ENCODE data around the gene ZNF416. TPM values are rescaled to one million over a fixed set of nuclear protein-coding genes. Genes with fewer than 3 reads are reported as not detected.

ZNF416 gene
- total and polyA plus RNA-seq, 5 donors = 2.4 to 5.9 (median 4.8) TPM

DNA sequence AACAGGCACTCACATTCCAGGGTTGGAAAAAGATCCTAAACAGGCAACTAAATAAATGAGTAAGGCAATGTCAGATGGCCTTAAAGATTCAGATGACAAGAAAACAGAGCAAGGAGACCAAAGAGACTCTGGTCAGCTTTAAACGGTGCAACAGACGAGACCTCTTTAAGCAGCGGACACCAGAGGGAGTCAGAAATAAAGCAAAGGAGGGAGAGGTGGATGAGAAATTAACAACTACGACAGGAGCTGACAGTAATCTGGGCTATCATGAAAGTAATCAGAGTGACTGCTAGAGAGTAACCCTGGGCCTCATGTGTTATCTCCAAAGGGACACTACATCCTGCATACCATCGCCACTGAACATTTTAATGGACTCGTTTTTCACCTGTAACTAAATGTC is 20.2 kb downstream of the ZNF416 start:
- no peak for DNase-seq
- Histone ChIP-seq H3K9me3 (ENCODE audit: control insufficient read depth, low read length) (no peaks in the 10 kb centered on the region), H3K27me3 (ENCODE audit: control insufficient read depth, insufficient read depth) (no peaks in the 10 kb centered on the region)

DNA sequence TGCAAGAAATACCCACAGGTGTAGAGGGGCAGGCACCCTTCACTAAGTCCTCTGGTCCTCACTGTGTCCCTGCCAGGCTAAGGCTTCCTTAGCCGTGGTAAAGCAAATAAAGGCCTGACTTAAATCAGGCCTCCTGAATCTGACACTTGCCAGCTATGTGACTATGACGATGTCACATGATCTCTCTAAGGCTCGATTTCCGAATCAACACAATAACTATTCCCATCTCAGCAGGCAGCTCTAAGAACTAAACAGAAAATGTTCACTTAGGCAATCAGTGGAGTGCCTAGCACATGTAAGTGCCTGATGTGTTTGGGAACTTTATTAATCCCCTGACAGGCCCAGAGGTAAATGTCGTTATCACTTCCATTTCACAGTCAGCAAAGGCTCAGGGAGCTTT is 21.1 kb downstream of the ZNF416 start:
- WGBS = 60% methylated on average over 5 of the region's 5 CpGs
- intact Hi-C loops (cut with DNase I) = no loop called here
- Histone ChIP-seq H3K4me1 (ENCODE audit: control insufficient read depth, insufficient read depth, low read length) (peaks cover 6% of the 10 kb centered on the region), H3K4me3 (ENCODE audit: low read length) (no peak overlapping the region), H3K9me3 (ENCODE audit: control insufficient read depth, low read length) (peaks cover under 1% of the 10 kb centered on the region), H3K27me3 (ENCODE audit: control insufficient read depth, insufficient read depth) (no peaks in the 10 kb centered on the region), H3K27ac (ENCODE audit: low read length) (no peak overlapping the region)
- ATAC-seq (no peak), DNase-seq (no peak)

More for the DNA sequence above, 20.2 kb downstream of the ZNF416 start:
- Histone ChIP-seq H3K27ac (ENCODE audit: low read length) (no peak overlapping the region), H3K4me3 (ENCODE audit: low read length) (peak overlapping the region; percentile 66), H3K4me1 (ENCODE audit: control insufficient read depth, insufficient read depth, low read length) (peaks cover 6% of the 10 kb centered on the region)
- intact Hi-C loops (cut with DNase I) = no loop called here
- 18% methylated on average over 6 of the region's 6 CpGs for whole genome bisulfite sequencing
- ATAC-seq = no peak

DNA sequence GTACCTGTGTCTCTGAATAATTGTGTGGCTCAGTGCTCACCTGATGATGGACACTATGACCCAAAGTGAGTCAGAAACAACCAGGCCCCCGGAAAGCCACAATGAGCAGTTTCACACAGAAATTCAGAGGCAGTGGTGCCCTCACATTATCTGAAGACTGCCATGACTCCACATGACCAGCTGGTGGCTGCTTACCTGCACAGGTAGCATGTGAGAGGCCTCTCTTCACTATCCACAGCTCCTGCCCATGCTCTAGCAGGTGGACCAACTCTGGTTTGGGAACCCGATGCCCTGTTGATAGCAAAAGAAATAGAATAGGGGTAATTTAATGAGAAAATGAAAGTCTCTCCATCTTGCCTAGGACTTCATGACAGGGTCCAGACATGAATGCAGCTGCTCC is 26.3 kb downstream of the ZNF416 start:
- Histone ChIP-seq H3K27me3 (ENCODE audit: control insufficient read depth, insufficient read depth) (no peaks in the 10 kb centered on the region), H3K27ac (ENCODE audit: low read length) (no peak overlapping the region), H3K4me1 (ENCODE audit: control insufficient read depth, insufficient read depth, low read length) (no peaks in the 10 kb centered on the region), H3K4me3 (ENCODE audit: low read length) (no peak overlapping the region), H3K9me3 (ENCODE audit: control insufficient read depth, low read length) (peaks cover 10% of the 10 kb centered on the region)
- 98% methylated on average over 2 of the region's 2 CpGs for WGBS
- ATAC-seq = no peak
- no peak for DNase-seq
- intact Hi-C loops (cut with DNase I) = no loop called here

DNA sequence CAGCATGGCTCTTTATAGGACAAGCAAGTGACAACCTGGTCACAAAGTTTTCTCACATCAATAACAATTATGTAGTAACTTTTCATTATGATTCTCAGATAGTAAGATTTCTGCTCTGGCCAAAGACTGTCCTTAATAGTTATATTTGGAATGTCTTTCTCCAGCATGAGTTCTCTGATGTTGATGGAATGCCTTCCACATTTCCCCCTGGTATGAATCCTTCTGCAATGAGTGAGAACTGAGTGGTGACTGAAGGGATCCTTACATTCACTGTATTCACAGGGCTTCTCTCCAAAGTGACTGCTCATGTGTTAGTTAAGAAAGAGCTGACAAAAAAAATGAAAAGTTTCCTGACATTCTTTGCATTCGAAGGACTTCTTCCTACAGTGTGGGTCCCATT is 32.2 kb downstream of the ZNF416 start:
- H3K4me3 ChIP-seq (ENCODE audit: low read length) = no peak overlapping the region
- H3K4me1 ChIP-seq (ENCODE audit: control insufficient read depth, insufficient read depth, low read length) = no peaks in the 10 kb centered on the region
- intact Hi-C loops (cut with DNase I) = no loop called here
- DNase-seq (no peak), ATAC-seq (no peak)
- no peaks in the 10 kb centered on the region for H3K27me3 ChIP-seq (ENCODE audit: control insufficient read depth, insufficient read depth)
- H3K27ac ChIP-seq (ENCODE audit: low read length) = no peak overlapping the region
- H3K9me3 ChIP-seq (ENCODE audit: control insufficient read depth, low read length) = peaks cover 18% of the 10 kb centered on the region
- WGBS = 97% methylated on average over 1 of the region's 1 CpG

DNA sequence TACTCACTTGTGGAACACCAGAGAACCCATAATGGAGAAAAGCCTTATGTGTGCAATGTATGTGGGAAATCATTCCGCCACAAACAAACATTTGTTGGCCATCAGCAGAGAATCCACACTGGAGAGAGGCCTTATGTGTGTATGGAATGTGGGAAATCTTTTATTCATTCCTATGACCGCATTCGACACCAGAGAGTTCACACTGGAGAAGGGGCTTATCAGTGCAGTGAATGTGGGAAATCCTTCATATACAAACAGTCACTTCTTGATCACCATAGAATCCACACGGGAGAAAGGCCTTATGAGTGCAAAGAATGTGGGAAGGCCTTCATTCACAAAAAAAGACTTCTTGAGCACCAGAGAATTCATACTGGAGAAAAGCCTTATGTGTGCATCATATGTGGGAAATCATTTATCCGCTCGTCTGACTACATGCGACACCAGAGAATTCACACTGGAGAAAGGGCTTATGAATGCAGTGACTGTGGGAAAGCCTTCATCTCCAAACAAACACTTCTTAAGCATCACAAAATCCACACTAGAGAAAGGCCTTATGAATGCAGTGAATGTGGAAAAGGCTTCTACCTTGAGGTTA is 40.7 kb downstream of the ZNF416 start:
- Histone ChIP-seq H3K4me1 (ENCODE audit: control insufficient read depth, insufficient read depth, low read length) (no peaks in the 10 kb centered on the region), H3K27ac (ENCODE audit: low read length) (no peak overlapping the region), H3K27me3 (ENCODE audit: control insufficient read depth, insufficient read depth) (no peaks in the 10 kb centered on the region), H3K4me3 (ENCODE audit: low read length) (no peak overlapping the region), H3K9me3 (ENCODE audit: control insufficient read depth, low read length) (peaks cover 36% of the 10 kb centered on the region)
- intact Hi-C loops (cut with DNase I) = no loop called here
- ATAC-seq (no peak), DNase-seq (no peak)
- 98% methylated on average over 7 of the region's 7 CpGs for WGBS

DNA sequence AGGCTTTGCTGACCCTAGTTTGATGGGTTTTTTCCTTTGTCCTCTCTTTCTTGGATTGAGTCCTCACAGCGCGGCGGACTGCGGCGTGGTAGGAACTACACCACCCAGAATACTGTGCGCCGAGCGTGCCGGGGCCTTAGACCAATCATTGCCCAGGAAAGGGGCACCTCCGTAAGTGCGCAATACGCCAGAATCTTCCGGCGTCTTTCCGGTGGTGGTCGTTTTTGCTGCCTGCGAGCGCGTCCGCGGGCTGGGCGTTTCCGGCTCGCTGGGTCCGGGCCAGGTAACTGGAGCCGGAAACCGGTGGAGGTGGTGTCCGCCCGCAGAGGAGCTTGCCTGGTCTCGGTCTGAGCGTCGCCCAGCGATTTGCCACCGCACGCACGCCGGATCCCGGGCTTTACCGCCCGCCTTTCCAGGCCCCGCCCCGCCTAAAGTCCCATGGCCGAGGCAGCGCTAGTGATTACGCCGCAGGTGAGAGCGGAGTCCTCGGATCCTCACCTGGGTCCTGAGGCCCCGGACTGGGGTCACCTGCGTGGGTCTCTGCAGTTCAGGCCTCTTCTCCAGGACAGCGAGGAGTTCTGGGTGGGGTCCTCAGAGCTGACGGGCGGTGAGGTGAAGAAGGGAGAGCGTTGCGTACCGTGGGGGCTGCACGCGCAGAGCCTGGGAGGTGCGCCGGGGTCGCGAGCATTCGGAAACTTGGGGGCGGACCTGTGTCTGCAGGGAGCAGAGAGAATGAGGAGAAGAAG is 51.4 kb downstream of the ZNF416 start, which contains the start of gene ZNF549:
Gene ZNF549 (plus strand): TSS at position 221 of the 746 bp plus-strand sequence. CDS start 218 bp downstream, at position 439.
- Histone ChIP-seq H3K9me3 (ENCODE audit: control insufficient read depth, low read length) (no peaks in the 10 kb centered on the region), H3K4me3 (ENCODE audit: low read length) (peak within 1 kb of the TSS; percentile 94), H3K27me3 (ENCODE audit: control insufficient read depth, insufficient read depth) (no peaks in the 10 kb centered on the region), H3K27ac (ENCODE audit: low read length) (peak within 1 kb of the TSS; percentile 13), H3K4me1 (ENCODE audit: control insufficient read depth, insufficient read depth, low read length) (peaks cover 4% of the 10 kb centered on the region)
- intact Hi-C loops (cut with DNase I) = no loop called here
- ATAC-seq (peak; percentile 100), DNase-seq (peak; percentile 92 to 95 (median 95))
- under 1% methylated on average over 64 of the region's 64 CpGs for WGBS

Other genes with a start within 250 kb of the ZNF416 start
- gene ZNF304, start 227.6 kb downstream of the ZNF416 start, total RNA-seq = 10 to 100 TPM in 3 of 4 donors, 1 to 10 TPM in 1; 8.5 to 12.6 (median 11.2) TPM
- gene ZNF304, start 227.6 kb downstream of the ZNF416 start, polyA plus RNA-seq = 3.9 TPM
- 10 to 100 TPM; 10.8 to 14.5 (median 11.7) TPM for gene TRAPPC2B, start 215.4 kb downstream of the ZNF416 start, total RNA-seq
- gene TRAPPC2B, start 215.4 kb downstream of the ZNF416 start, polyA plus RNA-seq = 38.6 TPM
- 1 to 10 TPM; 3.0 to 5.6 (median 4.6) TPM for gene ZNF547, start 215.4 kb downstream of the ZNF416 start, total RNA-seq
- gene ZNF547, start 215.4 kb downstream of the ZNF416 start, polyA plus RNA-seq = 2.7 TPM
- gene ZNF548, start 189.1 kb downstream of the ZNF416 start, total RNA-seq = 10 to 100 TPM; 13.4 to 20.1 (median 16.8) TPM
- gene ZNF548, start 189.1 kb downstream of the ZNF416 start, polyA plus RNA-seq = 10.7 TPM
- gene ZNF17, start 167.8 kb downstream of the ZNF416 start, total RNA-seq = 10 to 100 TPM in 3 of 4 donors, 1 to 10 TPM in 1; 8.7 to 12.1 (median 10.8) TPM
- 3.6 TPM for gene ZNF17, start 167.8 kb downstream of the ZNF416 start, polyA plus RNA-seq
- 1 to 10 TPM; 2.5 to 5.4 (median 3.3) TPM for gene ZNF749, start 143.6 kb downstream of the ZNF416 start, total RNA-seq
- gene ZNF749, start 143.6 kb downstream of the ZNF416 start, polyA plus RNA-seq = 1.9 TPM
- gene VN1R1, start 121.8 kb downstream of the ZNF416 start, total RNA-seq = 1 to 10 TPM; 3.3 to 4.3 (median 3.4) TPM
- gene VN1R1, start 121.8 kb downstream of the ZNF416 start, polyA plus RNA-seq = 2.3 TPM
- 10 to 100 TPM; 19.7 to 23.5 (median 21.1) TPM for gene ZNF772, start 101.3 kb downstream of the ZNF416 start, total RNA-seq
- 5.3 TPM for gene ZNF772, start 101.3 kb downstream of the ZNF416 start, polyA plus RNA-seq
- 10 to 100 TPM in 1 of 4 donors, 1 to 10 TPM in 3; 8.2 to 10.2 (median 8.9) TPM for gene ZNF419, start 91.2 kb downstream of the ZNF416 start, total RNA-seq
- gene ZNF419, start 91.2 kb downstream of the ZNF416 start, polyA plus RNA-seq = 6.7 TPM
- gene ZNF773, start 79.0 kb downstream of the ZNF416 start, total RNA-seq = 1 to 10 TPM; 5.7 to 7.6 (median 6.9) TPM
- 3.8 TPM for gene ZNF773, start 79.0 kb downstream of the ZNF416 start, polyA plus RNA-seq
- 1 to 10 TPM; 4.4 to 4.8 (median 4.5) TPM for gene ZNF549, start 51.6 kb downstream of the ZNF416 start, total RNA-seq
- 2.0 TPM for gene ZNF549, start 51.6 kb downstream of the ZNF416 start, polyA plus RNA-seq
- gene ZNF550, start 19.0 kb downstream of the ZNF416 start, total RNA-seq = 1 to 10 TPM; 6.7 to 9.5 (median 7.9) TPM
- gene ZNF550, start 19.0 kb downstream of the ZNF416 start, polyA plus RNA-seq = 3.1 TPM
- gene ZIK1, start 5.2 kb upstream of the ZNF416 start, total RNA-seq = 1 to 10 TPM; 5.0 to 6.3 (median 5.5) TPM
- gene ZIK1, start 5.2 kb upstream of the ZNF416 start, polyA plus RNA-seq = 2.0 TPM
- 1 to 10 TPM; 3.7 to 5.9 (median 5.0) TPM for gene ZNF530, start 21.0 kb upstream of the ZNF416 start, total RNA-seq
- 8.4 TPM for gene ZNF530, start 21.0 kb upstream of the ZNF416 start, polyA plus RNA-seq
- gene ZNF134, start 35.3 kb upstream of the ZNF416 start, total RNA-seq = 10 to 100 TPM; 15.1 to 20.1 (median 17.3) TPM
- 5.5 TPM for gene ZNF134, start 35.3 kb upstream of the ZNF416 start, polyA plus RNA-seq
- 10 to 100 TPM; 11.9 to 15.0 (median 13.6) TPM for gene ZNF211, start 54.3 kb upstream of the ZNF416 start, total RNA-seq
- gene ZNF211, start 54.3 kb upstream of the ZNF416 start, polyA plus RNA-seq = 8.0 TPM
- gene ZSCAN4, start 90.0 kb upstream of the ZNF416 start, total RNA-seq = under 1 TPM in 3 of 4 donors, not detected in 1; 0.23 to 0.37 (median 0.33) TPM
- 0.16 TPM for gene ZSCAN4, start 90.0 kb upstream of the ZNF416 start, polyA plus RNA-seq
- 1 to 10 TPM; 3.1 to 5.7 (median 4.2) TPM for gene ZNF551, start 103.1 kb upstream of the ZNF416 start, total RNA-seq
- gene ZNF551, start 103.1 kb upstream of the ZNF416 start, polyA plus RNA-seq = 2.0 TPM
- gene ZNF154, start 130.3 kb upstream of the ZNF416 start, total RNA-seq = 10 to 100 TPM in 1 of 4 donors, 1 to 10 TPM in 3; 7.2 to 10.1 (median 8.1) TPM
- 4.5 TPM for gene ZNF154, start 130.3 kb upstream of the ZNF416 start, polyA plus RNA-seq
- gene ZNF671, start 148.7 kb upstream of the ZNF416 start, total RNA-seq = 10 to 100 TPM in 1 of 4 donors, 1 to 10 TPM in 3; 8.1 to 11.5 (median 8.8) TPM
- gene ZNF671, start 148.7 kb upstream of the ZNF416 start, polyA plus RNA-seq = 4.8 TPM
- 10 to 100 TPM; 11.9 to 16.0 (median 13.7) TPM for gene ZNF776, start 167.9 kb upstream of the ZNF416 start, total RNA-seq
- 8.7 TPM for gene ZNF776, start 167.9 kb upstream of the ZNF416 start, polyA plus RNA-seq
- gene ZNF586, start 190.8 kb upstream of the ZNF416 start, total RNA-seq = 10 to 100 TPM in 3 of 4 donors, 1 to 10 TPM in 1; 8.8 to 11.7 (median 11.4) TPM
- 7.1 TPM for gene ZNF586, start 190.8 kb upstream of the ZNF416 start, polyA plus RNA-seq
- gene ZNF552, start 236.0 kb upstream of the ZNF416 start, total RNA-seq = 1 to 10 TPM; 3.3 to 5.8 (median 3.8) TPM
- 2.2 TPM for gene ZNF552, start 236.0 kb upstream of the ZNF416 start, polyA plus RNA-seq